Erythroblast (primary cell): Measurements from ENCODE around the gene WDR76.

Experiments
- GATA1 ChIP-seq: IDR thresholded peaks from 2 replicates; pipeline ENCODE4 v1.6.1; 2011; ENCODE audit warnings: low read depth, mild to moderate bottlenecking, control low read depth, low read length, moderate library complexity
- POLR2A ChIP-seq: IDR thresholded peaks from 2 replicates; pipeline ENCODE4 v1.6.1; 2011; ENCODE audit warnings: mild to moderate bottlenecking, low read length

DNA sequence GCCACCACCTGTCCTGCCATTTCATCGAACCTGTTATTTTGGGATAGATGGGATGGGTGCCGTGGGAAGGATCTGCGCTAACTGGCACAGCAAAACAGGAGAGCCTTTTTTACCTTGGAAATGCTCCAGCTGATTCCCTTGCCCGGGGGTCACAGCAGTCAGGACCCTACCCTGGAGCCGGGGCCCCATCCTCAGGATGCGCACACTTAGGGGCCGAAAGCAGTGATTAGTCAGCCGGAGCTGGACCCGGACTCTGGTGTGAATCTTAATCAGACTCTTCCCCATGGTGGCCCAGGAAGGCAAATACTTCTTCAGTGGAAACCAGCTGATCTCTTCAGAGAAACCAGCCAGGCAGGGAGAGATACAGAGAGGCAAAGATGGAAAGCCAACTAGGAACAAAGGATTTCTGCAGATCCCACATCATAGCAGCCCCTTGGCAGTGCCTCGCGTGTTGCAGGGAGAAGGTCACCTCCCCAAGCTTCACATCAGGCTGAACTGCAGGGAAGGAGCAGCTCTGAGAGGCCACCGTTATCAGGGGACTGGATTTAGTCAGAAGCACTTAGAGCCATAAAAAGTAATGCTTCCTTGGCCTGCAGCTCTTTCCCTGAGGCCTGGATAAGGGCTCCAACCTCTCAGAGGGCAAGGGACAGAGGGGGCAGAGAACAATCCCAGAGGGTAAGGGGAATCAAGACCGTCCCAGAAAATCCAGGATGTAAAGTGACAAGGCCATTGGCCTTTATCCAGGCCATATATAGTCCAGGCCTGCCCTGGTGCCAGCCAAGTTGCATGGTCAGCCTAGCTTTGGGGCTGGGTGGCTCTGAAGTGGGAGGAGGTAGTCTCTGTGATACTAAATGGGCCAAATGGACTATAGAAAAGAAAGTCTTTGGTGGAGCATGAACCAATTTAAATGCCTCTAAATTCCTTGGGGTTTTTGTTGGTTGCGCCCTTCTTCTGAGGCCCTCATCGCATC, 52.9 kb downstream of the WDR76 start:
- TF ChIP-seq POLR2A (no peak), GATA1 (no peak)
